SH-SY5Y (cell line): ENCODE results near the gene OSBP.

Source experiments
- GATA2 ChIP-seq: IDR thresholded peaks from 2 replicates; pipeline ENCODE4 v1.6.1; 2011; ENCODE audit warnings: mild to moderate bottlenecking, low read depth, low read length
- GATA3 ChIP-seq: IDR thresholded peaks from 2 replicates; pipeline ENCODE4 v1.6.1; 2011; ENCODE audit warnings: low read depth, mild to moderate bottlenecking, low read length, moderate library complexity

- no peak for TF ChIP-seq GATA2
- no peak for TF ChIP-seq GATA3
Observed at GRCh38 chr11:59602432-59602831, 13.1 kb downstream of the OSBP start.
